Measurements from ENCODE around the gene NOP14. TPM values are rescaled to one million over a fixed set of nuclear protein-coding genes. Genes with fewer than 3 reads are reported as not detected.

The NOP14 gene
- total RNA-seq, 2 experiments from 2014 or later = 31.7 to 66.2 TPM

DNA sequence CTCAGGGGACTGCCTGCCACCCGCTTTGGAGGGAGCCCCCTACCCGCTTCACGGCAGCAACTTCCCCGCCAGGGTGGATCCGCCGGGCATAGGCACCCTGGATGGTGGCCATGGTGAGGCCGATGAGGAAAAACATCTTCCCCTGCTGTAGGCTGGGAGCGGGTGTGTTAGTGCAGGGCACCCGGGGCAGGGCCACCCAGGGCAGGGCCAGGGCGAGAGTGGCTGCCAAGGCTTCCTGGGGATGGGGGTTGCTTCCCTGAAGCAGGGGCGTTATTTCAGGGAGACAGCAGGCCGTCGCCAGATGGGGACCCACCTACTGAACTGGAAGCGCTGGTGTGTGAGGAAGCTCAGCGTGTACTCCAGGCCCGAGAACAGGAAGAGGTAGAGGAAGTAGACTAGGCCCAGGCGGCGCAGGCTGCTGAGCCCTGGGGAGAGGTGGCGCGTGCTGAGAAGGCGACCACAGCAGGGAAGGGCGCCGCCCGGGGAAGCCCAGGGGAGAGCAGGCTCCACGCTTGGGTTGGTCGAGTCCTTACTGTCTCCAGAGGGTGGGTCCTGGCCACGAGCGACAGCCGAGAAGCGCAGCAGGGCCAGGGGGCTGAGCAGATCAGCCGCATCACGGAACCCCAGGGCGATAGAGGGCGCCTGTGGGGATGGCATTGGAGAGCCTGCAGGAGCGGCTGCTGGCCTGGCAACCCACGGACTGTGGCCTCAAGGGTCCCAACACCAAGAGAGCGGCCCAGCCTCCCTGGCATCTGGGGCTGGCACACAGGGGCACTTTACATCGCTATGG, 31.5 kb downstream of the NOP14 start:
- H3K27ac ChIP-seq (ENCODE audit: low read depth, low read length, poor library complexity, severe bottlenecking) = peak overlapping the region; percentile 61
- ChIA-PET CTCF (ENCODE audit: unreplicated experiment) (no interaction called here), POLR2A (interaction anchor here (0.8 kb wide), 1 partner anchor 145 kb away, joined by 3 read pairs; no protein-coding TSS in a partner anchor)
- no peaks in the 10 kb centered on the region for H3K9me2 ChIP-seq (ENCODE audit: insufficient read depth, low read length)
- H3K36me3 ChIP-seq (ENCODE audit: insufficient read depth, low read length) = peaks cover 37% of the 10 kb centered on the region
- H3K4me3 ChIP-seq (ENCODE audit: low read depth, low read length, poor library complexity, severe bottlenecking) = peak overlapping the region; percentile 23
- TF ChIP-seq, protein P1, sequence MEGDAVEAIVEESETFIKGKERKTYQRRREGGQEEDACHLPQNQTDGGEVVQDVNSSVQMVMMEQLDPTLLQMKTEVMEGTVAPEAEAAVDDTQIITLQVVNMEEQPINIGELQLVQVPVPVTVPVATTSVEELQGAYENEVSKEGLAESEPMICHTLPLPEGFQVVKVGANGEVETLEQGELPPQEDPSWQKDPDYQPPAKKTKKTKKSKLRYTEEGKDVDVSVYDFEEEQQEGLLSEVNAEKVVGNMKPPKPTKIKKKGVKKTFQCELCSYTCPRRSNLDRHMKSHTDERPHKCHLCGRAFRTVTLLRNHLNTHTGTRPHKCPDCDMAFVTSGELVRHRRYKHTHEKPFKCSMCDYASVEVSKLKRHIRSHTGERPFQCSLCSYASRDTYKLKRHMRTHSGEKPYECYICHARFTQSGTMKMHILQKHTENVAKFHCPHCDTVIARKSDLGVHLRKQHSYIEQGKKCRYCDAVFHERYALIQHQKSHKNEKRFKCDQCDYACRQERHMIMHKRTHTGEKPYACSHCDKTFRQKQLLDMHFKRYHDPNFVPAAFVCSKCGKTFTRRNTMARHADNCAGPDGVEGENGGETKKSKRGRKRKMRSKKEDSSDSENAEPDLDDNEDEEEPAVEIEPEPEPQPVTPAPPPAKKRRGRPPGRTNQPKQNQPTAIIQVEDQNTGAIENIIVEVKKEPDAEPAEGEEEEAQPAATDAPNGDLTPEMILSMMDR (conservative IDR thresholded peaks at IDR 0.05; ENCODE audit: low read length) = peak; percentile 80
- no peak for TF ChIP-seq EZH2phosphoT487 (IDR thresholded peaks at IDR 0.05; ENCODE audit: borderline replicate concordance, low read depth, low read length)
- peak overlapping the region; percentile 74 for H3K4me2 ChIP-seq (ENCODE audit: low read length)
- H3K79me2 ChIP-seq (ENCODE audit: insufficient read depth, low read depth, low read length) = no peaks in the 10 kb centered on the region
- H3K4me1 ChIP-seq (ENCODE audit: insufficient read depth, low read length, poor library complexity, severe bottlenecking) = peaks cover 44% of the 10 kb centered on the region
- no peaks in the 10 kb centered on the region for H4K20me1 ChIP-seq (ENCODE audit: insufficient read depth, low read length)
- intact Hi-C loops (cut with micrococcal nuclease; ENCODE audit: unreplicated experiment) = loop anchor here (1.0 to 10.0 kb wide), 5 partner anchors 79 to 467 kb away; partner anchors contain the start of gene RNF4
- H2AFZ ChIP-seq (ENCODE audit: low read length) = no peak overlapping the region
- no peaks in the 10 kb centered on the region for H3K9me3 ChIP-seq (ENCODE audit: low read length)
- no TSS peak for BruUV-seq (replicated peaks)
- DNase-seq (ENCODE audit: low spot score) = peak; percentile 82

DNA sequence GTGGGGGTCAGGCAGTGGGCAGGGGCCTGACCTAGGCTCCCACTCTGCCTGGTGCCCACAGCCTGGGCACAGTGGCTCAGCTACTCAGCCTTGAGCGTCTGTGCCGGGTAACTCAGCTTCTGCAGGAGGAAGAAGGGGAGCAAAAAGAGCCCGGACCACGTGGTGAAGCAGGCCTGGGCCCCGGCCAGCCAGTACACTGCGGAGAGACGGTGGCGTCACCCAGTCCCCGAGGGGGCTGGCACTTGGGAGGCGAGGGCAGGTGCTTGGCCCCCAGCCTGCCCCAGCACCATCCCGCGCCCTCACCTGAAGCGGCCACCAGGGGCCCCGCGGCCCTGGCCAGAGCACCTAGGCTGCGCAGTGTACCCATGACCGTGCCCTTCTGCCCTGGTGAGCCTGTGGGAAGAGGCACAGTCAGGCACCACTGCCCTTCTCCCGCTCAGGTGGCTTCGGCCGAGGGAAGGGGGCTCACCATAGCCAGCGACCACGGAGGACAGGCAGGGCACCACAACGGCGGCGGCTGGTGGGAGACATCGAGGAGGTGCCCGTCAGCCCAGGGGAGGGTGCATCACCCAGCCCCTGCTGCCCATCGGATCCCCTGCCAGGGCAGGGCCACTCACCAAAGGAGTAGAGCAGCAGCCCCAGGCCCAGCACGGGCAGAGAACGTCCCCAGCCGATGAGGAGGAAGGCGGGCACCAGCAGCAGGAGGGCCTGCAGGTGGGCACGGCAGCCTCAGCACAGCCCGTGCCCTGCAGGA, 32.3 kb downstream of the NOP14 start:
- Histone ChIP-seq H3K9me2 (ENCODE audit: insufficient read depth, low read length) (no peaks in the 10 kb centered on the region), H3K36me3 (ENCODE audit: insufficient read depth, low read length) (peaks cover 30% of the 10 kb centered on the region), H3K4me1 (ENCODE audit: insufficient read depth, low read length, poor library complexity, severe bottlenecking) (peaks cover 36% of the 10 kb centered on the region), H2AFZ (ENCODE audit: low read length) (no peak overlapping the region), H3K4me3 (ENCODE audit: low read depth, low read length, poor library complexity, severe bottlenecking) (peak overlapping the region; percentile 23), H3K27ac (ENCODE audit: low read depth, low read length, poor library complexity, severe bottlenecking) (peak overlapping the region; percentile 61), H3K4me2 (ENCODE audit: low read length) (peak overlapping the region; percentile 74), H3K9me3 (ENCODE audit: low read length) (no peaks in the 10 kb centered on the region), H4K20me1 (ENCODE audit: insufficient read depth, low read length) (no peaks in the 10 kb centered on the region), H3K79me2 (ENCODE audit: insufficient read depth, low read depth, low read length) (no peaks in the 10 kb centered on the region)
- TSS peak; percentile 63 for BruUV-seq (replicated peaks)
- TF ChIP-seq EZH2phosphoT487 (IDR thresholded peaks at IDR 0.05; ENCODE audit: borderline replicate concordance, low read depth, low read length) = no peak
- TF ChIP-seq, protein P1 (conservative IDR thresholded peaks at IDR 0.05; ENCODE audit: low read length) = peak; percentile 33; the same call in 1 of the 2 replicates
- no peak for DNase-seq (ENCODE audit: low spot score)
- CTCF ChIA-PET (ENCODE audit: unreplicated experiment) = no interaction called here
- POLR2A ChIA-PET = interaction anchor here (0.5 to 0.6 kb wide), 2 partner anchors 13 to 400 kb away, joined by 3 to 4 read pairs; no protein-coding TSS in a partner anchor
- intact Hi-C loops (cut with micrococcal nuclease; ENCODE audit: unreplicated experiment) = loop anchor here (1.0 to 10.0 kb wide), 5 partner anchors 79 to 466 kb away; partner anchors contain the start of gene RNF4

Data from OCI-LY7 (cell line).